HG03108 (cell line): ENCODE data around the gene ZMAT5.

ENCODE experiments used
- ATAC-seq: cut with Tn5 transposase; IDR thresholded peaks from one replicate; pipeline ENCODE4 v1.9.1; 2021; ENCODE audit warnings: moderate library complexity; ENCODE audit not compliant: unreplicated experiment

ZMAT5 gene

GRCh38 chr22:29733362-29734201, 33.2 kb downstream of the ZMAT5 start:
- no peak for ATAC-seq

DNA sequence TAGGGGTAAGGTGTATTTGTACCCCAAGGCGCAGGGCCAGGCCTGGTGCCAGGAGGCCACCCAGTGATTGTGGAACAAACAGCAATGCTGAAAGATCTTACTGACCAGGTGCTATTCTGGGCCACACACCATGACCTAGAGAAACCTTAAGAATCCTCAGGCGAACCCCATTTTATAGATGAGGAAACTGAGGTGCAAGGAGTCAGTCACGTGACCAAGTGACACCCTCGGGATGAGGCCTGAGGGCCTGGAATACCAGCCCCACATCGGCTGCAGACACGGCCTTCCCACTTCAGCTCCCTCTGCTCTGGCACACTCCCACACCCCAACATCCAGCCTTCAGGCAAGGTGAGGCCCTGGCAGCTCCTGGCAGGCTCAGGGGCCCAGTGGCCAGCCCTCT, 33.9 kb downstream of the ZMAT5 start:
- ATAC-seq = no peak

GRCh38 chr22:29731058-29731850, 35.6 kb downstream of the ZMAT5 start:
- no peak for ATAC-seq

GRCh38 chr22:29729161-29729560, 37.6 kb downstream of the ZMAT5 start:
- ATAC-seq = no peak

- no peak for ATAC-seq
Measured at GRCh38 chr22:29727131-29727523, 39.7 kb downstream of the ZMAT5 start.

DNA sequence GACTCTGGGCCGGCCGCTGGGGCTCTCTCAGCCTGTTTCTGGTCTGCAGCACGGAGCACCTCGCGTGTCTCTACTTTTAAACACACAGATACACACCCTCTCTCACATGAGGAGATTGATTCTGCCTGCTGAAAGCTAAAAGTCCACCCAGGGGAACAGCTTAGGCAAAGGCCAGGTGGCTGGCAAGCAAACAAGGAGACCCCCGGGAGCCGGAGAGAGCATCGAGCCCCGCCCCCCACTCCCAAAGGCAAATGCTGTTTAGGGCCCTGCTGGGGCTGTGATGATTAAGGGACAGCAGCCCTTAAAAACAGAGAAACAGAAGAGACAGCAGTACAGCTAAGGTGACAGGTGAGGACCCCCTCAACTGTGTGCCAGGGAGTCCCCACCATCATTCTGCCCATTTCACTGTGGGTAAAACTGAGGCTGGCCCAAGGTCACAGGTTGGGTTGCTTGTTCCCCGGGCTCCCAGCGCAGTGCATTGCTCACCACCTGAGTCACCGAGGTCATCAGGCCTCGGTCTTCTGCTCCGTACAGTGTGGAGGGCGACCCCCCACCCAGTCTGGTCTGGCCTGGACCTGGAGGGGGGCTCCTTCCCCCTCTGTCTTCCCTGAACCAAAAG, 40.2 kb downstream of the ZMAT5 start:
- ATAC-seq = no peak

DNA sequence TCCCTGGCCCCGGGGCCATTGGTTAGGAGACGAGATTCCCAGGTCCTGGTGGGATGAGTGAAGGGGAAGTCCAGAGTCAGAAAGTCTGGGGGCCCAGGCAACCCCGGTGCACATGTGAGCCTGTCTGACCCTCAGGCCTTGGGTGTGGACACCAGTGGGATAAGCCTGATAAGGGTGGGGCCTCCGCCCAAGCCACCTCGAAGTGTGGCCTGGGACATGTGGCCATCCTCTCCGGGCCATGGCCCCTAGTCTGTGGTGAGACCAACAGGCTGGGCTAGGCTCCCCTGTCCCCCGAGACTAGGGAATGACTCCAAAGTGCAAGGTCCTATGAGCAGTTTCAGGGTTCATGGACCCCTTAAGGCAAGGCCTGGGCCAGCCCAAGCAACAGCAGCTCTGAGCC, 40.7 kb downstream of the ZMAT5 start:
- ATAC-seq = no peak

GRCh38 chr22:29724843-29725242, 42.0 kb downstream of the ZMAT5 start:
- no peak for ATAC-seq

DNA sequence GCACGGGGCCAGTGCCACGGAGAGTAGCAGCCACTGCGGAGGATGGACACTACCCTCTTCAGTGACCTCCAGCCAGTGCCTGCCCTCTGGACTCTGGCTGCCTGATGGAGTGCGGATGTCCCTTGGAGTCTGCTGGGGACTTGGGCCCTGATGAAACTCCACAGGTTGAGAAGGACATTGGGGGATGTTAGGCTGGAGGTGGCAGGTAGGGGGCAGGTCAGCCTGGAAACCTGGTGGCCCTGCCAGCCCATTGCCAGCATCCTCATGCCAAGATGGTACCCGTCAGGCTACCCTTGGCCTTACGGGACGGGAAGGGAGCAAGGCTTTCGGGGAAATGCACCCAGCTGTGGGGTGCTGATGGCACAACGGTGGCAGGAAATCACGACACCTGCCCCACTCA, 43.0 kb downstream of the ZMAT5 start:
- no peak for ATAC-seq

DNA sequence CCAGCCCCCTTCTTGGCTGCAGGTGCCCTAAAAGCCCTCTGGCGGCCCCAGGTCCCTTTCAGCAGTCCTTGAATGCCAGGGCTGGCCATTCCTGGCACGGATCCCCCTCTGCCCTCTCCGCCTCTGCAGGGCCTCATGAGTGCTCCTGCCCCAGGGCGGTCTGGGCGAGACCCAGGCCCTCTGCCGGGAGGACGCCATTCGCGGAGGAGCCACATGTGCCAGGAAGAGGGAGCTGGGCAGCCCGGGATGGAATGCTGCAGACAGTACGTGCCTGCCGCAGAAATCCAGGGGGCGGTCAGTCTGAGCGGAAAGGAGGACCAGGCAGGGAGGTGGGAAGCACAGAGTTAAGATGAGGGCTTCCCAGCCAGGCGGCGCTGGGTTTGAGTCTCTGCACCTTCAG, 44.2 kb downstream of the ZMAT5 start:
- ATAC-seq = no peak

- ATAC-seq = no peak
Measured at GRCh38 chr22:29722151-29722550, 44.7 kb downstream of the ZMAT5 start.

DNA sequence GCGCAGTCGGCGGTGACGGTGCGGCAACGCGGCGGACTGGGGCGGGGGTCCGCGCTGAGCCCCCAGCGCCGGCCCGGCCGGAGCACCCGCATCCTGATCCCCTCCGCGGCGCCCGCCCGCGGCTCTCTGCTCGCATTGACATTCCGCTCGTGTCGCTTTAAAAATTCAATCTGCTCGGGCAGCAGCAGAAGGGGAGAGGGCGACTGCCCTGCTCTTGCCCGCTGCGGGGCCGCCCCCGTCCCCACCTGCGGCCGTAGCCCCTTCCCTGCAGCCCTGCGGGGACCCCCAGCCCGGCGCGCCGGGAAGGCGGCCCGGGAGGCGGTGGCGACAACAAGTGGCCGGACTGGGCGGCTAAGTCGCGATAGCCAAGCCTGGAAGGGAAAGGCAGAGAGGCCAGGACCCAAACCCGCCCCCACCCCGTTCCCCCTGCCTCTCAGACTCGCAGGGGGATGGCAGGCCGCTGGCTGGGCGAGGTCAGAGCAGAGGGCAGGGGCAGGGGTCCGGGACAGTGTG, 45.9 kb downstream of the ZMAT5 start:
- no peak for ATAC-seq

GRCh38 chr22:29719899-29720645, 46.7 kb downstream of the ZMAT5 start, which contains the start of gene CABP7:
Gene CABP7 (plus strand): TSS chr22:29720003. CDS start chr22:29720425, 422 bp downstream.
- ATAC-seq = no peak

DNA sequence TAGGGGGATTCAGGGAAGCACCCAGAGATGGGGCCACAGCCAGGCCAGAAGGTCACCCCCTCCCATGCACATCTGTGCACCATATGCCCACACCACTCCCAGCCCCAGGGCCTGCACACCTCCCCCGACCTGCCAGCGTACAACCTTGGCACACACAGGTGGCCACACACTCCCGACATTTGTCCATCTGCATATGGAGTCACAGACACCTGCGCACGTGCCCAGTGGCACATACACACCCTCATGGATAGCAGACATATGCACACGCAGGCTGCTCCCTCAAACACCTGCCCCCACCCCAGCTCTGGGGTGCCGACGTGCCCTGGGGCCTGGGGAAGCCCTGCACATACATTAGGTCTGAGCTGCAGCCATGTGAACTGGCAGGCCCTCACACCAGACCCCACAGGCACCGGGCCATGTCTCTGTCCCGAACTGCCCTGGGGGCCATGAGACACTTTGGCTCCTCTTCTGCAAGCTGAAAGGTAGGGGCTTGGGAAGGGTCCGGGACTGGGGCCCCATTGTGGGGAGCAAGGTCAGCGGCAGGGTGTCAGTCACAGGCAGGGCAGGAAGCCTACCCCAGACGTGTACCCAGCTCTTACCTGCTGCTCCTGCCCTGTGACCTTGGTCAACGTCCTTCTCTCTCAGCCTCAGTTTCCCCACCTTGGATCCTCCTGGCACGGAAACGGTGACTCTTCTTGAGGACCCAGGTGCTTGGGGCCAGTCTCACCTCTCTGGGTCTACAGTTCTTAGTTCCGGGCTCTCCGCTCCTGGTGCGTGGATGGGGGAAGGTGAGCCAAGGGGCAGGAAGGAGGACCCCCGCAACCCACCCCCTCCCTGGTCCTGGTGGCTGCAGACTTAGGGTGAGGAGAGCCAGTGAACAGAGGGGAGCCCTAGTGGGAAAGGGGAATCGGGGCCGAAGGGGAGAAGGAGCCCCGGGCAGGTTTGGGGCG, 47.6 kb downstream of the ZMAT5 start:
- no peak for ATAC-seq

GRCh38 chr22:29717789-29718188, 49.0 kb downstream of the ZMAT5 start:
- no peak for ATAC-seq

GRCh38 chr22:29716814-29717545, 49.8 kb downstream of the ZMAT5 start:
- no peak for ATAC-seq

DNA sequence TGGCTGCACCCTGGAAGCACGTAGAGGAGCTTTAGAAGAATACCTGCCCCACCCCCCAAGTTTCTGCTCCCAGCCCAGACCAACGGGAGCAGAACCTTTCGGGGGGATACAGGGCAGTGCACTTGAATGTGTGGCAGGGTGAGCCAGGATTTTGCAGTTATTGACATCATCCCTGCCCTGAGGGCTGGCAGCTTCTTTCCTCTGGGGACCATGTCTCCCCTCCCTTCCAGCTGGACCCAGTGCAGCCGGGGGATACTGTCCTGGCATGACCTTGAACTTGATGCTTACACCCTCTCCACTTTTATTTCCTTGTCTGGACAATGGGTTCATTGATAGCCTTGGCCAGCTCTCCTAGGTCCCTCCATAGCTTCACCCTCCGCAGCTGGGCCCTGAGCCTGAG, 51.1 kb downstream of the ZMAT5 start:
- no peak for ATAC-seq

DNA sequence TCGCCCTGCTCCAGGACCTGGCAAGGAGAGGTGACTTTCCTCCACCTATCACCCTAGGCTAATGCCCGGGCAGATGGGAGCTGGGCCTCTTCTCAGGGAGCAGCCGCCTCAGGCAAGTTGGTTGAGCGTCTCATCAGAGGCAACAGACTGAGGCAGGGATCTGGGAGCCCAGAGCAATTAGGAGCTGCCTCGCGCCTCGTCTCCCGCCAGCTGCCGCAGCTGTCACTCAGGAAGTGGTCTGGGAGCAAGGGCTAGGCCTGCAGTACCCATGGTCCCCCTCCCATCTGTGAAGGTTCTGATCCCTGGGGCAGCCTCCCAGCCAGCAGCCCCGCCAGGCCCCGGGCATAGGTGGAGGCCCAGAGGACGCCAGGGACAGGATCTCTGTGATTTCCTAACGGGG, 51.6 kb downstream of the ZMAT5 start:
- no peak for ATAC-seq

- no peak for ATAC-seq
Measured at GRCh38 chr22:29713156-29713727, 53.6 kb downstream of the ZMAT5 start.
